GM12892 (cell line): ENCODE data around the gene LIN37. TPM values are rescaled to one million over a fixed set of nuclear protein-coding genes. Genes with fewer than 3 reads are reported as not detected.

Source experiments
- DNase-seq: peaks from one replicate; pipeline ENCODE4 v3.0.0; 2011; ENCODE audit not compliant: insufficient read length
- FAIRE-seq: peaks from 2 replicates; lab custom pipeline; 2011; peaks lifted over from hg19 to GRCh38; lab: Jason Lieb, UNC
- POLR2A ChIP-seq: IDR thresholded peaks from 2 replicates; pipeline ENCODE4 v1.6.1; 2011; ENCODE audit warnings: low read depth, low read length, control low read depth
- POLR2AphosphoS5 ChIP-seq: IDR thresholded peaks from 2 replicates; pipeline ENCODE4 v1.6.1; 2011; ENCODE audit warnings: low read depth, low read length, control low read depth
- TAF1 ChIP-seq: IDR thresholded peaks from 2 replicates; pipeline ENCODE4 v1.6.1; 2011; ENCODE audit warnings: low read depth, mild to moderate bottlenecking, control low read depth, low read length, borderline replicate concordance
- polyA plus RNA-seq: library from polyadenylated mRNA; unstranded; fragments of >200 nt; gene quantifications from one replicate; pipeline ENCODE4 v1.2.1, GENCODE V29; 2012; ENCODE audit warnings: missing spikeins, inconsistent platforms; ENCODE audit not compliant: missing spikeins

Gene LIN37, protein sequence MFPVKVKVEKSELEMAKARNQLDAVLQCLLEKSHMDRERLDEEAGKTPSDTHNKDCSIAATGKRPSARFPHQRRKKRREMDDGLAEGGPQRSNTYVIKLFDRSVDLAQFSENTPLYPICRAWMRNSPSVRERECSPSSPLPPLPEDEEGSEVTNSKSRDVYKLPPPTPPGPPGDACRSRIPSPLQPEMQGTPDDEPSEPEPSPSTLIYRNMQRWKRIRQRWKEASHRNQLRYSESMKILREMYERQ
- polyA plus RNA-seq = 9.0 TPM

DNA sequence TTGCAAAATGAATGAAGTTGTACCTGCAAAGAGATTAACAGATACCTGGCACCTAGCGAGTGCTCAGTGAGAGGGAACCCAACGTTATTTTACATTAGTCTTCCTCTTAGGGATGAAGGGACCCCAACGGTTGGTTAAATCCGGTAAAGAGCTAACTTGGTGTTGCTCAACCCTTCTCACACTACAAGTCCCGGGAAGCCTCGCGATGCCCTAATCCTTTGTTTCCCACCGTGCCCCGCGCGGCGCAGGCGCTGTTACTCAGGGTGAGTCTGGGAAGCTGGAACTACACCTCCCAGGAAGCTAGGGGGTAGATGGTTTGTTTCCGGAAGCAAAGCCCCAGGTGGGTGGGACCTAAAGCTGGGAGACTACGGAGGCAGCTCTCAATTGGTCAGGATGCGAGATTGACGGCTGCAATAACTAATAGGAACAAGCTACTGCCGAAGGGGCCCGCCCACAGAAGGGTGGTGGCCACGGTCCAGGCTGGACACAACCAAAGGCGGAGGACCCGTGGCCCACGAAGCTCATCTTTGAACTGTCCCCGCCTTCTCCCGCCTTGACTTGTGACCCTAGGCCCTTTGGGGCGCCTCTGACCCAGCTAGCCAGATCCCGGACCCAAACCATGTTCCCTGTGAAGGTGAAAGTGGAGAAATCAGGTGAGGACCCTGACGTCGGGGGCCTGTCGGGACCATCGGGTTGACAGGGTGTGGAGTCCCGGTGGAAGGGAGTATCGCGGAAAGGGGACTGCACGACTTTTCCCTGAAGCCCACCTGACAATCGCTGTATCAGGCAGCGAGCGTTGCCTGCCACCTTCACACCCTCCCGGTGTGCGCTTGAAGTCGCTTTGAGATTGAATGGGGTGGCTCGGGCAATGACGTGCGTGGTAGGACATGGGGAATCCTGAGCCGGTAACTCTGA, at the start of gene LIN37:
Gene LIN37, plus strand, starts transcription at position 471 of the 915 bp plus-strand sequence. Its CDS starts 149 bp downstream, at position 620.
- FAIRE-seq (peak; percentile 97), DNase-seq (peak; percentile 90)
- no peak for TF ChIP-seq POLR2AphosphoS5
- TF ChIP-seq TAF1 = 0 out of 2 replicates have a peak, but pooled peaks have one; percentile 7
- peak; percentile 54; the same call in 1 of the 2 replicates for TF ChIP-seq POLR2A

DNA sequence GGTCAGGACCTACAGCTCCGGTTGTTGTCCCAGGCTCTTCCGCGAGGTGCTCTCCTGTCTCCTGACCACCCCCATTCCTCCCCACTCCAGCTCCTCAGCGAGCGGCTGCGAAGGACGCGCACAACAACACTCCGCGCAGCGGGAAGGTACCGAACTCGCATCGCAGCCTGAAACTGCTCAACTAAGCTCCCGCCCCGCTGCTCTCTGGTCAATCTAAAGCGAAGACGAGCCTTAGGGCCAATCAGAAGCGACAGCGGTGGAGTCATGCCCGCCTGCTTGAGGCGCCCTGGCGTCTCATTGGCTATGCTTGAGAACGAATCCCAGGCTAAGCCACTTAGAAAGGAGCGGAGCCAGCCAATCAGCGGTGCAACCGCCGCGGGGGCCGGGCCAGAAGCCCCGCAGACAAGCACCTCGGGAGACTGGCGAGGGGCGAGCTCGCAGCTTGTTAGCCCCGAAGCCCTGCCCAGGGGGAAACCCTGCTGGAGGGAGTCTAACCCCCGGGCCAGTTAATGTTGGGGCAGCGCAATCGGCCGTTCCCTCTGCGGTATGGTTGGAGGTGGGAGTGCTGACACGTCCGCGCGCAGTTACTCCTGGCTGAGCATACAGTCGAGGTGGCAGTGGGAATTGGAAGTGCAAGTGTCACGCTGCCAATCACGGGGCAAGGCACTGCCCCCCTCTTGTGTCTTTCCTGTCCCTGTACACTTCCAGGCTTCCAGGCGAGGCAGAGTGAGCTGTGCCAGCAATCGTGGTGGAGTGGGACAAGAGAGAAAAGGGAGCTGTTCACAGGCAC, 46.0 kb upstream of the LIN37 start:
- FAIRE-seq (peak; percentile 100), DNase-seq (peak; percentile 95)
- peak; percentile 57; the same call in 1 of the 2 replicates for TF ChIP-seq POLR2AphosphoS5
- TF ChIP-seq TAF1 = no peak
- peak; percentile 81 for TF ChIP-seq POLR2A

DNA sequence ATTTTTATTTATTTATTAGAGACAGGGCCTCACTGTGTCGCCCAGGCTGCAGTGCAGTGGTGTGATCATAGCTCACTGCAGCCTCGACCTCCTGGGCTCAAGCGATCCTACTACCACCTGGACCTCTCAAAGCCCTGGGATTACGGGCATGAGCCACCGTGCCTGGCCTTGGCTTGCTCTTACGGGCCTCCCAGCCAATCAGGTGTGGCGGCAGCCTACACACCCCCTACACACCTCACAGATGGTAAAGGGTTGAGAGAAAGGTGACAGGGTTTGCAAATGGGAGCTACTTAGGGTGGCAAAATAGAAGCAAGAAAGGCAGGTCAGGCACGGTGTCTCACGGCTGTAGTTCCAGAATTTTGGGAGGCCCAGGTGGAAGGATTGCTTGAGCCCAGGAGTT, 45.0 kb upstream of the LIN37 start:
- TF ChIP-seq POLR2AphosphoS5 (no peak), TAF1 (no peak), POLR2A (no peak)
- DNase-seq (no peak), FAIRE-seq (peak; percentile 21)

DNA sequence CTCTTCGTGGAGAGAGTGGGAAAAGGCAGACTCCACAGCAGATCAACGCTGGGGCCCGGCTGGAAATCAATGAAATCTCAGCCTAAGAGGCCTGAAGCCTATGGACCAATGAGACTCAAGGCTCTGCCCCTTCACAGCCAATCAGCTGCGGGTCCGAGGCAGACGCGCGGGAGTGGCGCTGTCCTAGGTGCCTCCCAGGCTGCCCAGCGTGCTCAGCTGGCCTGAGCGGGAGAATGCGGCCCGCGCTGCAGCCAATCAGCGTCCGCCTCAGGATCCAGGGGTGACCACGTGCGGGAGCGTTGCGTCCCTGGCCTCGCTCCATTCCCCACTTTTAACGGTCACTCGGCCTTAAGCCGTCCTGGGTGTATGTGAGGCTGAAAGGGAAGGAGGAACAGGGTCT, 44.2 kb upstream of the LIN37 start, which contains the start of gene ZBTB32:
Gene ZBTB32, plus strand, starts transcription at position 341 of the 400 bp plus-strand sequence. CDS start 10,069 bp downstream, outside the sequence.
- DNase-seq (peak; percentile 21), FAIRE-seq (no peak)
- TF ChIP-seq POLR2A (no peak), POLR2AphosphoS5 (no peak), TAF1 (no peak)

DNA sequence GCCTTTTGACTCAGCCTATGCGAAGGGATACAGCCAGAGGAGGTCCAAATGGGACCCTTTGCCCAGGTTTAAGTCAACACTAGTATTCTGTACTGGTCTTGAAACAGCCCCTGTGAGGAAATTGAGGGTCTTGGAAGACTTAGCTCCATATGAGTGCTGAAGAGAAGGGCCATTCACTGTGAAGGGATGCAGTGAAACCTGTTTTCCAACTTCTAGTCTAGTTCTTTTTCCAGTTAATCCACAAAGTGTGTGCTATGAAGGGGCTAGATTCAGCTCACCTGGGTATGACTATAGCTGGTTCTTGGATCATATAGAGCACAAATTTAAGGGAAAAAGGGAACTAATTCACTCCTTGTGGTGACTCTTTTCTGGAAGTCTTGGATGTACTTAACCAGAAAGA, 40.0 kb upstream of the LIN37 start:
- FAIRE-seq (no peak), DNase-seq (no peak)
- TF ChIP-seq POLR2AphosphoS5 (no peak), TAF1 (no peak)

DNA sequence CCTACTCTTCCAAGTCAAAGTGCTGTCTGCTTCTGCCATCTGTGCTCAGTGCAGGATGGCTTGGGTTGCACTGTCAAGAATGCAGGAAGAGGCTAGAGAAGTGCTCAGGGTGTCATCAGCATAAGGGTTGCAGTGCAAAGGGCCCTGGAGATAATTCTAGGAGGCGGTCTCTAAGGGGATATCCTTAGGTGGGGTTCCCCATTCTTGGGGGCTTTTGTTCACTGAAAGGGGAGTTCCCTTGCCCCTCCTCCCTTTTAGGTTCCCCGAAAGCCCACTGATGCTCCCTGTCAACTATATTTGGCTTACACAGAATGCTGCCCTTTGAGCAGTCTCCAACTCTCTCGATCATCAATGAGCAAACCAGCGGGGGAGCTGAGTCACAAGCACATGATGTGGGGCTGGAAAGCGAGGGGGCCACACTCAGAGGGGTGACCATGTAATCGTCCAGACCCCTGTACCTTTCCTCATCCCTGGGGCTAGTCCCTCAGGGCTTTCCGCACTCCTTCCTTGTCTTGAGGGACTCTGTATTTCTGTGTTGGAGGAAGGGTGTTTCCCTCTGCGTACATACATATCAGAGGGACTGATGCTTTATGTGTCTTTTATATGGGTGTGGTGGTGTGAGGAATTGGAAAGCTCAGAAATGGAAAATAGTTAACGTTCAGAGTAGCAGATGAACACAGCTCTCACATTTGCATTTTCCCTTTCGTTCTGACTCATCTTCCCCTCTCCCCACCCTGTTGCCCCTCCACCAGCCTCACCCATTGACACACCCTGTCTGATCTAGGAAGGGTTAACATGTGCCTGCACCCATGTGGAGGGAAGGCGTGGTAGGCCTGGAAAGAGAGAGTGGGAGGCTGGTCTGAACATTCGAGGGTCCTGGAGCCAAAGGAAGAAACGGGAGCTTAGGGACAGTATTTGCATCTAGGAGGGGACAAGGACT, 37.3 kb upstream of the LIN37 start:
- peak; percentile 33 for DNase-seq
- peak; percentile 53; the same call in 1 of the 2 replicates for TF ChIP-seq POLR2A
- TF ChIP-seq TAF1 = peak; percentile 17; the same call in 1 of the 2 replicates
- peak; percentile 79 for TF ChIP-seq POLR2AphosphoS5
- FAIRE-seq = peak; percentile 95

DNA sequence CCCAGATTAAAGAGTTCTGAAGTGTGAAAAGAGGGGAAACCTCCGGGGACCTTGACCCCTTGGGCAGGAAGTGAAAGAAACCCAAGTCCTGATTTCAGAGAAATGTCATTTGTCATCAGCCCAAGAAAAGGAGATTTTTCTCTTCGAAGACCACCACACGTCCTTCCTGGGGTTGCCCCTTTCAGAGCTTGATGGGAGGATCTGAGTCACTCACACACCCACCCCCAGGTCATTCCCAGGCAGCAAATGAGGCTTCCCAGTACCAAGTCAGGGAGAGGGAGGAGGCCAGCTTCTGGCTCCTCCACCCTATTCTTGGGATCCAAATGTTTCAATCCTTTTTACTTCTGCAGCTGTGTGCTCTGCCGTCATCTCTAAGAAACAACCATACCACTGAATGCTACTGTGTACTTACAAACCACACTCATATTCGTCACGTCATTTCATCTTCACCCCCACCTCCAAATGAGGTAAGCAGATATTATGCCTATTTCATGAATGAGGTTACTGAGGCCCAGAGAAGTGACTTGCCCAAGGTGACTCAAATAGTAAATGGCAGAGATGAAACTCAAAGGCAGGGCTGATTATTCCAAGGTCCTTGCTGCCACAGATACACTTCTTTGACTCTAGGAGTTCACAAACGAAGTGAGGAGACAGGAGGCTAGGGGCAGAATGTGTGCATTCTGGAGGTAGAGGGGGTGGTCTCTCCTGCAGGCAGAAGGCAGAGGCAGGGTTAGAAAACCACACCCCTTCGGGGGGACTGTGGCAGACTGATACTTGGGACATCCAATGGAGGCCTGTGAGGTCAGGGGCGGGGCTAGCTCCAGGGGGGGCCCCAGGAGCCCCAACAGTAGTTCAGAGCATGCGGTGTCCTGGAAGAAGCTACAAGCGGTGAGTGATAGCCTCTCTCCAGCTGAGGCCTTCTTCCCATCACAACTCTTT, 35.5 kb upstream of the LIN37 start:
- DNase-seq = peak; percentile 73
- FAIRE-seq = peak; percentile 94
- TF ChIP-seq POLR2AphosphoS5 (peak; percentile 96), TAF1 (peak; percentile 90), POLR2A (peak; percentile 79)

DNA sequence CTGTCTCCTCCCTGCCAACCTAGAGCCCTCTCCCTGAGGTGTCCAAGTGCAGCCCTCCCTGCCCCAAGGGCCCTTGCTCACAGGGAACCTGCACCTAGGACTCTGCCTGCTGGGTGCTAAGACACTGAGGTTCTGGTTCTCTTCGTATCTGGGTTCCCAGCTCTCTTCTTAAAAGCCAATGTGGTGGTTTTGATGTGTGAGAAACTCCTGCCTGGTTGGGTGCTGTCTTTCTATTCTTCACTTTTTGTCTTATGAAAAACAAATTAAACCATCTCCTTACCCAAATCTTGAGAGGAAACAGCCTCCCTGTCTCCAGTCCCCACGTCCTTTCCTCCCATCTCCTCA, 34.9 kb upstream of the LIN37 start:
- FAIRE-seq (no peak), DNase-seq (no peak)
- TF ChIP-seq POLR2A = no peak
- TF ChIP-seq POLR2AphosphoS5 = no peak
- TF ChIP-seq TAF1 = no peak

DNA sequence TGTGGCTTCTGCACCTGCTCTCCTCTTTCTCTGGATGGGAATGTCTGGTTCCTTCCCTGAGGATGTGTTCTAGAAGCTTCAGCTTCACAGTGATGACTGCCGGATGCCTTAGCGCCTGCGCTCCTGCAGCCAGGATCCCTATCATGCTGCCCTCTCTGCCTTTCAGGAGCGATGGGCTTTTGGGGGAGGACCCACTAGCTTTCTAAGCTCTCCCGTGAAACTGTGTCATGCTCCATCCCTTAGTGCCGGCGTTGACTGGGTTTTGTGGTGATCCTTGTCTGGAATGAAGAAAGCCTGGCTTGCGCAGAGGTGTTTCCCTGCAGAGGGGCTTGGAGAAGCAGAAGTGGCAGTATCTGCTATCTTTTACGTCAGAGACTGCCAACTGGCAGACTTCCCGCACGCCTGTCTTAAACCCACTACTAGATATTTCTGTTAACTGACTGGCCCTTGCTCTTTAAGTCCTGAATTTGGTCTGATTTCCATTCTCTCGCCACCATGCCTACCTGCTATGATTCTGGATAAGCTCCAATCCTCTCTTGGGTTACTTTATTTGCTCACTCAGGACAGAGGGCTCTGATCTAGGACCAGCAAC, 34.4 kb upstream of the LIN37 start:
- FAIRE-seq (peak; percentile 84), DNase-seq (no peak)
- TF ChIP-seq POLR2AphosphoS5 = no peak
- TF ChIP-seq TAF1 = no peak
- no peak for TF ChIP-seq POLR2A
